HEK293 (cell line): ENCODE measurements around the gene CACNG7.

ENCODE experiments used
- CTCF ChIP-seq: fragments of 450-650 bp; formaldehyde crosslinking; IDR thresholded peaks from 2 replicates; pipeline ENCODE4 v1.5.1; 2016; ENCODE audit warnings: missing biosample characterization, missing genetic modification characterization
- INSM2 ChIP-seq: fragments of 450-650 bp; formaldehyde crosslinking; IDR thresholded peaks from 2 replicates; pipeline ENCODE4 v1.5.1; 2016; ENCODE audit warnings: missing biosample characterization, missing genetic modification characterization
- KLF16 ChIP-seq: fragments of 450-650 bp; formaldehyde crosslinking; IDR thresholded peaks from 2 replicates; pipeline ENCODE4 v1.5.1; 2017; ENCODE audit warnings: missing biosample characterization, missing genetic modification characterization
- PATZ1 ChIP-seq: fragments of 450-650 bp; formaldehyde crosslinking; IDR thresholded peaks from 2 replicates; pipeline ENCODE4 v1.5.1; 2016; ENCODE audit warnings: missing biosample characterization, missing genetic modification characterization
- PBX3 ChIP-seq: sonication (generic); formaldehyde crosslinking; IDR thresholded peaks from 2 replicates; pipeline ENCODE4 v1.8.1; 2022; ENCODE audit warnings: mild to moderate bottlenecking, moderate library complexity, missing genetic modification reagents
- PRDM4 ChIP-seq: fragments of 450-650 bp; formaldehyde crosslinking; IDR thresholded peaks from 2 replicates; pipeline ENCODE4 v1.5.1; 2017; ENCODE audit warnings: missing biosample characterization, missing genetic modification characterization
- YY1 ChIP-seq: fragments of 450-650 bp; formaldehyde crosslinking; IDR thresholded peaks from 2 replicates; pipeline ENCODE4 v1.5.1; 2018; ENCODE audit warnings: missing biosample characterization, missing genetic modification characterization
- ZBTB11 ChIP-seq: fragments of 450-650 bp; formaldehyde crosslinking; conservative IDR thresholded peaks from 2 replicates; pipeline ENCODE4 v1.5.1; 2016; ENCODE audit warnings: low read depth, missing biosample characterization, missing genetic modification characterization
- ZEB2 ChIP-seq: fragments of 450-650 bp; formaldehyde crosslinking; IDR thresholded peaks from 2 replicates; pipeline ENCODE4 v1.5.1; 2016; ENCODE audit warnings: missing biosample characterization, missing genetic modification characterization
- ZNF175 ChIP-seq: fragments of 450-650 bp; formaldehyde crosslinking; IDR thresholded peaks from 2 replicates; pipeline ENCODE4 v1.5.1; 2016; ENCODE audit warnings: missing biosample characterization, missing genetic modification characterization
- ZNF24 ChIP-seq: fragments of 450-650 bp; formaldehyde crosslinking; IDR thresholded peaks from 2 replicates; pipeline ENCODE4 v1.5.1; 2016; ENCODE audit warnings: missing biosample characterization, missing genetic modification characterization
- ZNF423 ChIP-seq: fragments of 450-650 bp; formaldehyde crosslinking; IDR thresholded peaks from 2 replicates; pipeline ENCODE4 v1.5.1; 2016; ENCODE audit warnings: missing biosample characterization, missing genetic modification characterization
- ZNF48 ChIP-seq: fragments of 450-650 bp; formaldehyde crosslinking; IDR thresholded peaks from 2 replicates; pipeline ENCODE4 v1.5.1; 2016; ENCODE audit warnings: missing biosample characterization, missing genetic modification characterization
- TF ChIP-seq, protein P1 (sequence below): fragments of 450-650 bp; formaldehyde crosslinking; IDR thresholded peaks from 2 replicates; pipeline ENCODE4 v1.5.1; 2016; ENCODE audit warnings: missing biosample characterization, missing genetic modification characterization

DNA sequence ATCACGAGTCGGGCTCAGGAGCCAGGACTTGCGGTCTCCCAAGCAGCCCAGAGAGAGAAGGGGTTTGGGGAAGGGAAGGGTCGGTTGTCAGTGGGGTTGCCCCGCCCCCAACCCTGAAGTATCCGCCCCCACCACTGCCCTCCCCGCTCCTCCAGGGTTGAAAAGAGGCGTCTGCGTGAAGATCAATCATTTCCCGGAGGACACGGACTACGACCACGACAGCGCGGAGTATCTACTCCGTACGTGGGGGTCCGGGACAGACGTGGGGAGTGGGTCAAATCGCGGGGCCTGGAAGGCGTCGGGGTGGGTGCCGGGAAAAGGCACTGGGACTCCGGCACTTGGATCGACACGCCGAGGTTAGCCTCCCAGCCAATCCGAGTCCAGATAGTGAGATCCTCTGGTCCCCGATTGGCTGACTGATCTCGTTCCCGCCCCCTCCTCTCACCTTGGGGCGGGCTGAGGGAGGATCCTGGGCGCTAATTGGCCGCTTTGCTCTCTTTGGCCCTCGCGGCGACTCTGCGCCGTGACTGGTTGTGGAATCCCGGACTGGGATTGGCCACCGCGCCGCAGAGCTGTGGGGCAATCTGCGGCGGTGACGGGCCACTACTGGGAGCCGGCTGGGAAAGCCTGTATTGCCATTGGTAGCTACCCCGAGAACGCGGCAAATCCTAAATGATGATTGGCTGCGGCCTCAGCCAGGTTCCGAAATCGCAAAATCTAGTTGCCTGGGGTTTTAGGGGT is 69.1 kb downstream of the CACNG7 start:
- TF ChIP-seq CTCF: no peak
- peak; percentile 76 for TF ChIP-seq PATZ1 (tag by site-specific recombination)
- no peak for TF ChIP-seq ZNF175 (tag by site-specific recombination)
- TF ChIP-seq YY1 (tag by site-specific recombination): no peak
- TF ChIP-seq ZBTB11 (tag by site-specific recombination): no peak
- TF ChIP-seq ZEB2 (tag by site-specific recombination): no peak
- TF ChIP-seq ZNF423: no peak
- no peak for TF ChIP-seq PRDM4 (tag by site-specific recombination)
- TF ChIP-seq KLF16 (tag by site-specific recombination): no peak
- no peak for TF ChIP-seq ZNF24 (tag by site-specific recombination)
- TF ChIP-seq, protein P1, sequence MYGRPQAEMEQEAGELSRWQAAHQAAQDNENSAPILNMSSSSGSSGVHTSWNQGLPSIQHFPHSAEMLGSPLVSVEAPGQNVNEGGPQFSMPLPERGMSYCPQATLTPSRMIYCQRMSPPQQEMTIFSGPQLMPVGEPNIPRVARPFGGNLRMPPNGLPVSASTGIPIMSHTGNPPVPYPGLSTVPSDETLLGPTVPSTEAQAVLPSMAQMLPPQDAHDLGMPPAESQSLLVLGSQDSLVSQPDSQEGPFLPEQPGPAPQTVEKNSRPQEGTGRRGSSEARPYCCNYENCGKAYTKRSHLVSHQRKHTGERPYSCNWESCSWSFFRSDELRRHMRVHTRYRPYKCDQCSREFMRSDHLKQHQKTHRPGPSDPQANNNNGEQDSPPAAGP (tag by site-specific recombination): no peak
- no peak; the same call in 1 of the 2 replicates for TF ChIP-seq PBX3 (CRISPR knock-in tag)
- no peak for TF ChIP-seq INSM2 (tag by site-specific recombination)
- TF ChIP-seq ZNF48: no peak
